SK-N-SH (cell line): Measurements from ENCODE around the gene CAPN5. TPM values are rescaled to one million over a fixed set of nuclear protein-coding genes. Genes with fewer than 3 reads are reported as not detected.

Experiments used
- CTCF ChIA-PET: fragments of 300-600, 350-600 bp; formaldehyde crosslinking; extraction: SDS; loops from one replicate; lab custom pipeline; 2021; lab: Yijun Ruan, JAX
- POLR2A ChIA-PET: fragments of 350-600 bp; sonication (Branson Sonifier 250); formaldehyde crosslinking; extraction: SDS; loops from one replicate; lab custom pipeline; 2020; ENCODE audit warnings: antibody characterized with exemption, inconsistent platforms; lab: Yijun Ruan, JAX
- DNase-seq: peaks from one replicate; pipeline ENCODE4 v3.0.0; 2012
- H2AFZ ChIP-seq: fragments of 200-600 bp; sonication (generic); 2 replicates; pipeline ENCODE4 v1.8.1; 2016; ENCODE audit warnings: antibody characterized with exemption, mild to moderate bottlenecking, low read depth
- H3F3A ChIP-seq: fragments of 200-600 bp; sonication (generic); replicated peaks from 2 replicates; pipeline ENCODE3; 2016; ENCODE audit warnings: antibody characterized with exemption, mild to moderate bottlenecking; ENCODE audit not compliant: insufficient read depth
- H3K27ac ChIP-seq, 2 experiments: fragments of 200-500 bp in 1 of 2; fragments of 200-600 bp in 1 of 2; sonication (Bioruptor generic) in 1 of 2; sonication (generic), shearing (Covaris generic) in 1 of 2; 2 replicates each; pipeline versions ENCODE4 v1.5.1 to v1.6.1; 2014 to 2016; ENCODE audit warnings: low read depth in 2 of 2, inconsistent platforms in 1 of 2, low read length in 1 of 2, mild to moderate bottlenecking in 1 of 2, mixed read lengths in 1 of 2
- H3K27me3 ChIP-seq: fragments of 200-600 bp; sonication (generic), shearing (Covaris generic); 2 replicates; pipeline ENCODE4 v1.6.1; 2016; ENCODE audit warnings: mixed run types; ENCODE audit not compliant: insufficient read depth
- H3K36me3 ChIP-seq, 2 experiments: fragments of 200-500 bp in 1 of 2; fragments of 200-600 bp in 1 of 2; sonication (Bioruptor generic) in 1 of 2; sonication (generic) in 1 of 2; replicated peaks in 1 of 2; 2 replicates each; pipeline versions ENCODE3 to v1.5.1; 2014 to 2016; ENCODE audit warnings: low read length in 1 of 2, mild to moderate bottlenecking in 1 of 2; ENCODE audit not compliant: insufficient read depth in 2 of 2, control insufficient read depth in 1 of 2
- H3K4me1 ChIP-seq, 2 experiments: fragments of 200-500 bp in 1 of 2; fragments of 200-600 bp in 1 of 2; sonication (Bioruptor generic) in 1 of 2; sonication (generic), shearing (Covaris generic) in 1 of 2; 2 replicates each; pipeline versions ENCODE4 v1.5.1 to v1.6.1; 2014 to 2016; ENCODE audit warnings: low read depth in 1 of 2, low read length in 1 of 2, mixed run types in 1 of 2; ENCODE audit not compliant: insufficient read depth in 2 of 2, control insufficient read depth in 1 of 2
- H3K4me2 ChIP-seq: fragments of 200-600 bp; sonication (generic), shearing (Covaris generic); 2 replicates; pipeline ENCODE4 v1.6.1; 2017; ENCODE audit warnings: mixed run types
- H3K4me3 ChIP-seq, 2 experiments: fragments of 200-500 bp in 1 of 2; fragments of 200-600 bp in 1 of 2; sonication (Bioruptor generic) in 1 of 2; sonication (generic), shearing (Covaris generic) in 1 of 2; 2 replicates each; pipeline versions ENCODE4 v1.5.1 to v1.8.1; 2014 to 2016; ENCODE audit warnings: low read depth in 2 of 2, inconsistent platforms in 1 of 2, low read length in 1 of 2, mild to moderate bottlenecking in 1 of 2, mixed read lengths in 1 of 2, moderate library complexity in 1 of 2
- H3K79me2 ChIP-seq: fragments of 200-600 bp; sonication (generic); 2 replicates; pipeline ENCODE4 v1.8.1; 2017; ENCODE audit warnings: mild to moderate bottlenecking; ENCODE audit not compliant: insufficient read depth
- H3K9ac ChIP-seq: fragments of 200-600 bp; sonication (generic); 2 replicates; pipeline ENCODE4 v1.6.1; 2017; ENCODE audit warnings: mixed run types
- H3K9me2 ChIP-seq: fragments of 200-600 bp; sonication (generic); 2 replicates; pipeline ENCODE4 v1.6.1; 2017; ENCODE audit warnings: mixed run types
- H3K9me3 ChIP-seq: fragments of 200-600 bp; sonication (generic); 2 replicates; pipeline ENCODE4 v1.6.1; 2017; ENCODE audit warnings: mixed run types, mild to moderate bottlenecking, moderate library complexity
- H4K20me1 ChIP-seq: fragments of 200-600 bp; sonication (generic); 2 replicates; pipeline ENCODE4 v1.6.1; 2017; ENCODE audit warnings: mild to moderate bottlenecking, mixed run types; ENCODE audit not compliant: insufficient read depth
- ELF1 ChIP-seq: IDR thresholded peaks from 2 replicates; pipeline ENCODE4 v1.4.0; 2012
- EZH2phosphoT487 ChIP-seq: fragments of 200-600 bp; sonication (generic); IDR thresholded peaks from 2 replicates; pipeline ENCODE4 v1.6.1; 2017; ENCODE audit warnings: low read depth, mixed run types, mild to moderate bottlenecking, antibody characterized with exemption, moderate library complexity, borderline replicate concordance
- FOSL2 ChIP-seq: IDR thresholded peaks from 2 replicates; pipeline ENCODE4 v1.4.0; 2012; ENCODE audit warnings: low read depth, mild to moderate bottlenecking, moderate library complexity, borderline replicate concordance
- FOXJ3 ChIP-seq: sonication (generic); formaldehyde crosslinking; IDR thresholded peaks from 2 replicates; pipeline ENCODE4 v1.5.1; 2020; ENCODE audit warnings: mild to moderate bottlenecking, missing genetic modification reagents
- GATA2 ChIP-seq: sonication (generic); formaldehyde crosslinking; IDR thresholded peaks from 2 replicates; pipeline ENCODE4 v1.5.0; 2020; ENCODE audit warnings: mild to moderate bottlenecking, missing genetic modification reagents
- IRF3 ChIP-seq: fragments of 150-350 bp; IDR thresholded peaks from 2 replicates; pipeline ENCODE4 v1.6.1; 2016; ENCODE audit warnings: mild to moderate bottlenecking, low read depth, low read length
- JUND ChIP-seq: IDR thresholded peaks from 2 replicates; pipeline ENCODE4 v1.4.0; 2012
- MAX ChIP-seq: IDR thresholded peaks from 2 replicates; pipeline ENCODE4 v1.4.0; 2012; ENCODE audit warnings: low read depth
- MXI1 ChIP-seq: IDR thresholded peaks from 2 replicates; pipeline ENCODE4 v1.6.1; 2012; ENCODE audit warnings: mild to moderate bottlenecking, low read depth, low read length, improper control_type of control experiment
- POLR2AphosphoS5 ChIP-seq: IDR thresholded peaks from 2 replicates; pipeline ENCODE4 v1.6.1; 2012; ENCODE audit warnings: low read depth, low read length
- RCOR1 ChIP-seq: fragments of 150-350 bp; IDR thresholded peaks from 2 replicates; pipeline ENCODE4 v1.6.1; 2017; ENCODE audit warnings: antibody characterized with exemption, low read length
- REST ChIP-seq: IDR thresholded peaks from 2 replicates; pipeline ENCODE4 v1.6.1; 2012; ENCODE audit warnings: mild to moderate bottlenecking, low read depth, low read length, moderate library complexity
- RFX5 ChIP-seq: IDR thresholded peaks from 2 replicates; pipeline ENCODE4 v1.6.1; 2012; ENCODE audit warnings: mild to moderate bottlenecking, improper control_type of control experiment, low read length
- RXRA ChIP-seq: IDR thresholded peaks from 2 replicates; pipeline ENCODE4 v1.4.0; 2012; ENCODE audit warnings: low read depth, mild to moderate bottlenecking, borderline replicate concordance
- SIN3A ChIP-seq: IDR thresholded peaks from 2 replicates; pipeline ENCODE4 v1.6.1; 2012; ENCODE audit warnings: low read depth, mild to moderate bottlenecking, low read length, moderate library complexity, borderline replicate concordance
- TAF1 ChIP-seq: IDR thresholded peaks from 2 replicates; pipeline ENCODE4 v1.6.1; 2012; ENCODE audit warnings: low read depth, mild to moderate bottlenecking, low read length, moderate library complexity, borderline replicate concordance
- TCF12 ChIP-seq: IDR thresholded peaks from 2 replicates; pipeline ENCODE4 v1.4.0; 2012
- USF1 ChIP-seq: IDR thresholded peaks from 2 replicates; pipeline ENCODE4 v1.4.0; 2012; ENCODE audit warnings: low read depth, borderline replicate concordance
- YY1 ChIP-seq: IDR thresholded peaks from 2 replicates; pipeline ENCODE4 v1.4.0; 2012; ENCODE audit warnings: low read depth, mild to moderate bottlenecking
- ZBTB33 ChIP-seq: IDR thresholded peaks from 2 replicates; pipeline ENCODE4 v1.4.0; 2012; ENCODE audit warnings: low read depth, borderline replicate concordance
- WGBS: methylation state at CpG from one replicate; pipeline ENCODE4 v1.1.6; 2017; ENCODE audit warnings: low lambda C conversion rate; 5-methylcytosine and 5-hydroxymethylcytosine counted together
- polyA plus RNA-seq, 3 experiments: library from polyadenylated mRNA; depleted of rRNA; stranded (reverse); fragments of >200 nt; gene quantifications; 2 replicates each; pipeline ENCODE4 v1.2.3, GENCODE V29; 2012

The CAPN5 gene
- polyA plus RNA-seq, 1 of the 3 experiments (the other 2 are of a cell fraction), result 33.1 TPM

GRCh38 chr11:77115956-77116355 is 49.2 kb downstream of the CAPN5 start:
- no peak for TF ChIP-seq MXI1
- TF ChIP-seq RFX5, result no peak
- no peak for TF ChIP-seq TAF1
- no peak for TF ChIP-seq FOSL2
- TF ChIP-seq YY1, result no peak
- no peak for TF ChIP-seq EZH2phosphoT487
- TF ChIP-seq MAX, result no peak
- TF ChIP-seq TCF12, result no peak
- TF ChIP-seq SIN3A, result no peak
- TF ChIP-seq FOXJ3, result no peak
- no peak for TF ChIP-seq RXRA
- TF ChIP-seq IRF3, result no peak
- TF ChIP-seq REST, result no peak
- no peak for TF ChIP-seq GATA2 (CRISPR knock-in tag)
- no peak for TF ChIP-seq RCOR1
- TF ChIP-seq POLR2AphosphoS5, result no peak
- no peak for TF ChIP-seq USF1
- TF ChIP-seq ZBTB33, result no peak
- TF ChIP-seq ELF1, result no peak
- TF ChIP-seq JUND, result no peak
- TF ChIP-seq, all 33 proteins: peak for 0
- Histone ChIP-seq H3K79me2 (0 out of 2 replicates have a peak, but pooled peaks cover 2% of the 10 kb centered on the region), H3K9me2 (no peaks in the 10 kb centered on the region), H3F3A (no peaks in the 10 kb centered on the region), H3K9ac (no peak overlapping the region), H3K9me3 (no peaks in the 10 kb centered on the region), H3K27me3 (no peaks in the 10 kb centered on the region), H4K20me1 (no peaks in the 10 kb centered on the region), H3K4me2 (no peak overlapping the region), H3K36me3 (peaks cover 0 to 14% of the 10 kb centered on the region in 2 experiments), H3K4me1 (peaks cover 0 to 7% of the 10 kb centered on the region in 2 experiments; a peak in 1 of 4 replicates), H2AFZ (no peak overlapping the region), H3K4me3 (no peak overlapping the region), H3K27ac (no peak overlapping the region)
- POLR2A ChIA-PET, result no interaction called here
- WGBS, result 95% methylated on average over 13 of the region's 15 CpGs
- CTCF ChIA-PET, result interaction anchor here (0.8 to 11.2 kb wide), 6 partner anchors 10 to 80 kb away, joined by 3 to 111 read pairs (median 11); partner anchors contain the start of gene MYO7A
- DNase-seq, result no peak
